ENCODE data around the gene COG5. TPM values are rescaled to one million over a fixed set of nuclear protein-coding genes. Genes with fewer than 3 reads are reported as not detected.

The COG5 gene
- total RNA-seq, 1 experiment from 2014 or later, result 32.2 TPM

DNA sequence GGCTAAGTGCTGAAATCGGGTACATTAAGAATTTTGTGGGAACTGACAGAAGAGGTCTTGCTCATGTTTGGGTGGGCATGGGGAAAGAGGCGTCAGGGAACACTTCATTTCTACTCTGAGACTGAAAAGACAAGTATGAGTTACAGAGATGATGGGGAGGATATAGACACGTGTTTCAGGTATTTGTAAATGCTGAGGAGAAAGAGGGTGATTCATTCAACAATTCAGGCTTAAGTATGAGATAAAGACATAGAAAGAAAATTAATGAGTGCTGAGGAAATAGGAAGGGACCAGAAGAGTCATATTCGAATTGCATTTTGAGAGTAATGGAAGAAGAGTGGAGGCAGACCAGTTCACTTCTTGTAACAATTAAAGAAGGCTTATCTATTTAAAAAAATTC, 251.3 kb downstream of the COG5 start:
- Histone ChIP-seq H3K27ac (ENCODE audit: low read depth, low read length, poor library complexity, severe bottlenecking) (no peak overlapping the region), H3K9me3 (ENCODE audit: low read depth, low read length, poor library complexity, severe bottlenecking) (no peaks in the 10 kb centered on the region), H3K27me3 (replicated peaks; ENCODE audit: insufficient read depth, low read depth, low read length, poor library complexity) (no peaks in the 10 kb centered on the region), H3K36me3 (ENCODE audit: insufficient read depth, low read length, poor library complexity, severe bottlenecking) (no peaks in the 10 kb centered on the region), H3K4me3 (ENCODE audit: low read depth, low read length, poor library complexity, severe bottlenecking) (no peak overlapping the region), H3K4me1 (ENCODE audit: insufficient read depth, low read length, poor library complexity, severe bottlenecking) (peaks cover 12% of the 10 kb centered on the region)
- ChIA-PET POLR2A (ENCODE audit: low non-redundant PET) (no interaction called here), CTCF (no interaction called here)
- no peak for DNase-seq (ENCODE audit: low spot score)
- intact Hi-C loops (cut with micrococcal nuclease; ENCODE audit: unreplicated experiment), result no loop called here
- TF ChIP-seq, protein P1, sequence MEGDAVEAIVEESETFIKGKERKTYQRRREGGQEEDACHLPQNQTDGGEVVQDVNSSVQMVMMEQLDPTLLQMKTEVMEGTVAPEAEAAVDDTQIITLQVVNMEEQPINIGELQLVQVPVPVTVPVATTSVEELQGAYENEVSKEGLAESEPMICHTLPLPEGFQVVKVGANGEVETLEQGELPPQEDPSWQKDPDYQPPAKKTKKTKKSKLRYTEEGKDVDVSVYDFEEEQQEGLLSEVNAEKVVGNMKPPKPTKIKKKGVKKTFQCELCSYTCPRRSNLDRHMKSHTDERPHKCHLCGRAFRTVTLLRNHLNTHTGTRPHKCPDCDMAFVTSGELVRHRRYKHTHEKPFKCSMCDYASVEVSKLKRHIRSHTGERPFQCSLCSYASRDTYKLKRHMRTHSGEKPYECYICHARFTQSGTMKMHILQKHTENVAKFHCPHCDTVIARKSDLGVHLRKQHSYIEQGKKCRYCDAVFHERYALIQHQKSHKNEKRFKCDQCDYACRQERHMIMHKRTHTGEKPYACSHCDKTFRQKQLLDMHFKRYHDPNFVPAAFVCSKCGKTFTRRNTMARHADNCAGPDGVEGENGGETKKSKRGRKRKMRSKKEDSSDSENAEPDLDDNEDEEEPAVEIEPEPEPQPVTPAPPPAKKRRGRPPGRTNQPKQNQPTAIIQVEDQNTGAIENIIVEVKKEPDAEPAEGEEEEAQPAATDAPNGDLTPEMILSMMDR (conservative IDR thresholded peaks at IDR 0.05; ENCODE audit: low read depth, low read length), result no peak
- TF ChIP-seq EZH2 (IDR thresholded peaks at IDR 0.05; ENCODE audit: borderline replicate concordance, low read depth, low read length, poor library complexity, severe bottlenecking), result no peak
- no TSS peak for BruUV-seq (replicated peaks)

DNA sequence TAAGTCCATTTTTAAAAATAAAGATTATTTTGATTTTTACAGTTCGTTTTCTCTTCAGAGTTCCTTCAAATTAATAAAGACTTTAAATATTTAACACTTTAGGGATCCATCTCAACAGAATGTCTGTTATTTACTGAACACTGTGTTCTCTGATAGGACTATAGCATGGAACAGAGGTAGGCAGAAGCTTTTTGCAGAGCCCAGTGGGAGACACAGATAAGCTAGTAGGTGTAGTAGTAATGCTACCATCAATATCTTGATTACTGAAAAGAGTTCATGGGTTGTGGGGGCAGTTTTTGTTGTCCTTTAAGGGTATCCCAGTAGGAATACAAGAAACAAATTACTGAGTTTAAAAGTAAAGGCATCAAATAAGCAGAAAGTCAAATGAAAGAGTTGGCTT, 254.4 kb downstream of the COG5 start:
- intact Hi-C loops (cut with micrococcal nuclease; ENCODE audit: unreplicated experiment), result no loop called here
- TF ChIP-seq, protein P1 (conservative IDR thresholded peaks at IDR 0.05; ENCODE audit: low read depth, low read length), result no peak
- no peak for TF ChIP-seq EZH2 (IDR thresholded peaks at IDR 0.05; ENCODE audit: borderline replicate concordance, low read depth, low read length, poor library complexity, severe bottlenecking)
- Histone ChIP-seq H3K9me3 (ENCODE audit: low read depth, low read length, poor library complexity, severe bottlenecking) (no peaks in the 10 kb centered on the region), H3K36me3 (ENCODE audit: insufficient read depth, low read length, poor library complexity, severe bottlenecking) (no peaks in the 10 kb centered on the region), H3K4me3 (ENCODE audit: low read depth, low read length, poor library complexity, severe bottlenecking) (no peak overlapping the region), H3K27ac (ENCODE audit: low read depth, low read length, poor library complexity, severe bottlenecking) (no peak overlapping the region), H3K4me1 (ENCODE audit: insufficient read depth, low read length, poor library complexity, severe bottlenecking) (no peaks in the 10 kb centered on the region), H3K27me3 (replicated peaks; ENCODE audit: insufficient read depth, low read depth, low read length, poor library complexity) (no peaks in the 10 kb centered on the region)
- CTCF ChIA-PET, result no interaction called here
- BruUV-seq (replicated peaks), result no TSS peak
- POLR2A ChIA-PET (ENCODE audit: low non-redundant PET), result no interaction called here
- DNase-seq (ENCODE audit: low spot score), result no peak

DNA sequence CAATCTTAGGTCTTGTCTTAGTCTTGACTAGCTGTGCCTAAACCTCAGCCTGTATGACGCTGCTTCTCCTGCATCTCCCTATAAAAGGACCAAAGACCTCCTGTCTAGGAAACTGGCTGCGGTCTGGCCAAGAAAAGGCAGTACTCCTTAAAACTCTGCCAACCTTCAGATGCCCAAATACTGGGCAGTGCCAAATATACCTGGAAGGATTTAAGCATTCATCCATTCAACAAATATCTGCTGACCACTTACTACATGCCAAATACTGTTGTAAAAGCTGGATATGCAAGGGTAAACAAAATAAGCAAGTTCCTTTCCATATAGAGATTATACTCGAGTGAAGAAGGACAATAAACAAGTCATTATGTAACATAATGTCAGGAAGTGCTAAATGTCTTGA, 259.1 kb downstream of the COG5 start:
- H3K27me3 ChIP-seq (replicated peaks; ENCODE audit: insufficient read depth, low read depth, low read length, poor library complexity), result no peaks in the 10 kb centered on the region
- no peak for TF ChIP-seq EZH2 (IDR thresholded peaks at IDR 0.05; ENCODE audit: borderline replicate concordance, low read depth, low read length, poor library complexity, severe bottlenecking)
- TF ChIP-seq, protein P1 (conservative IDR thresholded peaks at IDR 0.05; ENCODE audit: low read depth, low read length), result no peak
- intact Hi-C loops (cut with micrococcal nuclease; ENCODE audit: unreplicated experiment), result no loop called here

More for the DNA sequence above, 259.1 kb downstream of the COG5 start:
- no peak for DNase-seq (ENCODE audit: low spot score)
- Histone ChIP-seq H3K4me1 (ENCODE audit: insufficient read depth, low read length, poor library complexity, severe bottlenecking) (no peaks in the 10 kb centered on the region), H3K27ac (ENCODE audit: low read depth, low read length, poor library complexity, severe bottlenecking) (no peak overlapping the region), H3K36me3 (ENCODE audit: insufficient read depth, low read length, poor library complexity, severe bottlenecking) (no peaks in the 10 kb centered on the region), H3K4me3 (ENCODE audit: low read depth, low read length, poor library complexity, severe bottlenecking) (no peak overlapping the region), H3K9me3 (ENCODE audit: low read depth, low read length, poor library complexity, severe bottlenecking) (no peaks in the 10 kb centered on the region)
- CTCF ChIA-PET, result no interaction called here
- no TSS peak for BruUV-seq (replicated peaks)
- POLR2A ChIA-PET (ENCODE audit: low non-redundant PET), result no interaction called here
